CD4-positive, alpha-beta T cell (primary cell): ENCODE results near the gene CPE. TPM values are rescaled to one million over a fixed set of nuclear protein-coding genes. Genes with fewer than 3 reads are reported as not detected.

Source experiments
- ATAC-seq: fragments of 200-7000 bp; cut with Tn5 transposase; one replicate; pipeline ENCODE4 v1.10.0; 2022; ENCODE audit warnings: mild to moderate bottlenecking; ENCODE audit not compliant: poor library complexity
- CTCF ChIA-PET: fragments of 350-600 bp; sonication (Branson Sonifier 250); formaldehyde crosslinking; loops from one replicate; lab custom pipeline; 2021; ENCODE audit warnings: antibody characterized with exemption, inconsistent platforms; lab: Charles Lee
- POLR2A ChIA-PET: fragments of 350-600 bp; sonication (Branson Sonifier 250); formaldehyde crosslinking; loops from one replicate; lab custom pipeline; 2021; ENCODE audit warnings: antibody characterized with exemption, inconsistent platforms; lab: Charles Lee
- DNase-seq, 14 experiments: peaks; one replicate each; pipeline ENCODE4 v3.0.0-alpha.2; 2013 to 2020; ENCODE audit warnings: mixed read lengths in 2 of 14
- H3K27ac ChIP-seq, 2 donors: one replicate each; pipeline versions ENCODE4 v1.5.1 to v1.7.0; 2013; ENCODE audit warnings: low read length in 2 of 2, low read depth in 1 of 2, mild to moderate bottlenecking in 1 of 2
- H3K27me3 ChIP-seq, 2 experiments: 1 replicate in 1 of 2; 2 replicates in 1 of 2; pipeline versions ENCODE4 v1.6.1 to v1.7.0; 2013; ENCODE audit warnings: low read length in 2 of 2, control low read depth in 1 of 2, mild to moderate bottlenecking in 1 of 2, moderate library complexity in 1 of 2; ENCODE audit not compliant: insufficient read depth in 2 of 2, control insufficient read depth in 1 of 2
- H3K36me3 ChIP-seq: one replicate; pipeline ENCODE4 v1.6.1; 2013; ENCODE audit warnings: low read length, control low read depth; ENCODE audit not compliant: insufficient read depth
- H3K4me1 ChIP-seq: one replicate; pipeline ENCODE4 v1.6.1; 2013; ENCODE audit warnings: low read length, control low read depth; ENCODE audit not compliant: insufficient read depth
- H3K4me3 ChIP-seq: one replicate; pipeline ENCODE4 v1.5.1; 2013; ENCODE audit warnings: mild to moderate bottlenecking, low read length, moderate library complexity
- H3K9me3 ChIP-seq, 2 experiments: 1 replicate in 1 of 2; 2 replicates in 1 of 2; pipeline versions ENCODE4 v1.6.1 to v1.7.0; 2013; ENCODE audit warnings: low read length in 2 of 2, mild to moderate bottlenecking in 2 of 2, control low read depth in 1 of 2, moderate library complexity in 1 of 2; ENCODE audit not compliant: control insufficient read depth in 1 of 2, insufficient read depth in 1 of 2
- H3K27ac Mint-ChIP-seq: one replicate; pipeline ENCODE4 v1.8.0; 2020; ENCODE audit warnings: mixed read lengths
- H3K27me3 Mint-ChIP-seq: one replicate; pipeline ENCODE4 v1.8.0; 2021; ENCODE audit warnings: mixed read lengths
- H3K36me3 Mint-ChIP-seq: one replicate; pipeline ENCODE4 v1.8.0; 2021; ENCODE audit warnings: low read depth, mixed read lengths
- H3K4me1 Mint-ChIP-seq: one replicate; pipeline ENCODE4 v1.8.0; 2021; ENCODE audit warnings: low read depth, mixed read lengths
- H3K4me3 Mint-ChIP-seq: one replicate; pipeline ENCODE4 v1.8.0; 2020; ENCODE audit warnings: mild to moderate bottlenecking, mixed read lengths
- H3K9me3 Mint-ChIP-seq: one replicate; pipeline ENCODE4 v1.8.0; 2020; ENCODE audit warnings: mixed read lengths
- CTCF ChIP-seq: fragments of 200-600 bp; IDR thresholded peaks from one replicate; pipeline ENCODE4 v1.8.0; 2022; ENCODE audit warnings: antibody characterized with exemption, mild to moderate bottlenecking
- intact Hi-C, 2 experiments: fragments of 100-400 bp; cut with DNase I in 1 of 2; cut with micrococcal nuclease in 1 of 2; formaldehyde crosslinking; loops; one replicate each; pipeline versions ENCODE4 v1.15.1 to v1.9.0; 2023 to 2025; cut with DNase I, micrococcal nuclease
- total RNA-seq, 174 experiments: library from RNA in 2 of 174; stranded (reverse) in 2 of 174; gene quantifications; one replicate each; pipeline ENCODE4 v1.2.3 and lab custom pipeline; 2021 to 2026

CPE gene
- total RNA-seq, 2 experiments from 2014 or later, result not detected

DNA sequence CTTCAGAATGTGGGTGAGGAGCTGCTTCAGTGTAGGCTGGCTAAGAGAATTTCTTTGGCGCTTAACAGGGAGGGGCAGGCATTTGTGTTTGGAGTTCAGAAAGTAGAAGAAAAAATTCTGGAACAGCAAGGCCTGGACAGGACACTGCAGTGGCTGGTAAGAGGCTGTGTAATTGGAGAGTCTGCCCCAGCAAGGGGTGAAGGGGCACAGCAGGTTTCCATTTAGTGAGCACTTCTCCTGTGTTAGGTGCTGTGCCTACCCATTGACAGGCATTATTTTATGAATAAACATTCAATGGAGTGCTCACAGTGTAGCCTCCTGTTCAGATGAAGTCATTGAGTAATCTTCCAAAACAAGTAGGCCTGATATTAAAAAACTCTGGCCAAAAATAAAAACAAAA, 10.7 kb upstream of the CPE start:
- Mint-ChIP-seq H3K4me3 (no peak overlapping the region), H3K36me3 (no peaks in the 10 kb centered on the region), H3K27me3 (peaks cover 6% of the 10 kb centered on the region), H3K9me3 (no peaks in the 10 kb centered on the region), H3K27ac (no peak overlapping the region), H3K4me1 (no peaks in the 10 kb centered on the region)
- no peaks in the 10 kb centered on the region for H3K36me3 ChIP-seq
- H3K4me3 ChIP-seq, result no peak overlapping the region
- no peaks in the 10 kb centered on the region for H3K4me1 ChIP-seq
- ChIA-PET POLR2A (no interaction called here), CTCF (no interaction called here)
- DNase-seq (no peak), ATAC-seq (no peak)
- H3K27me3 ChIP-seq, result peaks cover 0 to 6% of the 10 kb centered on the region in 2 experiments
- no peaks in the 10 kb centered on the region for H3K9me3 ChIP-seq
- TF ChIP-seq CTCF, result no peak
- H3K27ac ChIP-seq, result no peak overlapping the region
- intact Hi-C loops, result no loop called here

DNA sequence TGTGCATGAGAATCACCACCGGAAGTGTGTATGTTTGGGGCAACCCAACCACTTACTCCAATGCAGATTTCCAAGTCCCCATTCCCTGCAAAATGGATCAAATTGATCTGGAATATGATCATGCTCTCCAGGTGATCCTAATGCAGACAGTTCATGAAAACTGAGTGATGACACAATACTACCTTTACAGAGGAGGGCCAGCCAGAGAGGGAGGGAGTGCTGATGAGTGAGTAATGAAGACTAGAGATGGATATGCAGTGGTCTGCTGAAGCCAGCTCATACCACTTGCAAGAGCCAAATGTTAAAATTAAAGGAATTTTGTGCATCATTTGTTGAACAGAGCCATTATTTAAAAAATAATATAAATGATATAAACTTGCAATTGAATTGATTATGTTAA, 10.2 kb upstream of the CPE start:
- DNase-seq, result no peak
- no peak for TF ChIP-seq CTCF
- Histone ChIP-seq H3K27ac (no peak overlapping the region), H3K36me3 (no peaks in the 10 kb centered on the region), H3K4me3 (no peak overlapping the region), H3K27me3 (peaks cover 0 to 1% of the 10 kb centered on the region in 2 experiments), H3K4me1 (no peaks in the 10 kb centered on the region), H3K9me3 (no peaks in the 10 kb centered on the region)
- H3K9me3 Mint-ChIP-seq, result no peaks in the 10 kb centered on the region
- peaks cover 8% of the 10 kb centered on the region for H3K27me3 Mint-ChIP-seq
- intact Hi-C loops, result no loop called here
- ATAC-seq, result no peak
- H3K4me3 Mint-ChIP-seq, result no peak overlapping the region
- ChIA-PET POLR2A (no interaction called here), CTCF (no interaction called here)
- H3K27ac Mint-ChIP-seq, result no peak overlapping the region
- H3K4me1 Mint-ChIP-seq, result no peaks in the 10 kb centered on the region
- no peaks in the 10 kb centered on the region for H3K36me3 Mint-ChIP-seq

DNA sequence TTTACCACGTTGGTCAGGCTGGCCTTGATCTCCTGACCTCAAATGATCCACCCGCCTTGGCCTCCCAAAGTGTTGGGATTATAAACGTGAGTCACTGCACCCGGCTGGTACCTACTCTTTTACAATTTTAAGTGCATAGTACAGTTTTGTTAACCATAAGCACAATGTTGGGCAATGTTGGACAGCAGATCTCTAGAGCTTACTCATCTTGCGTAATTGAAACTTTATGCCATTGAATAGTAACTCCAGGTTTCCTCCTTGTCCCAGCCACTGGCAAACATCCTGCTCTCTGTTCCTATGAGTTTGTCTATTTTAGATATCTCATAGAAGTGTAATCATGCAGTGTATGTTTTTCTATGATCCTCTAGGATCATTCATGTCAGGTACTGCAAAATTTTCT, 9.3 kb upstream of the CPE start:
- Mint-ChIP-seq H3K36me3 (no peaks in the 10 kb centered on the region), H3K4me3 (no peak overlapping the region), H3K27ac (no peak overlapping the region), H3K9me3 (peaks cover 5% of the 10 kb centered on the region), H3K4me1 (no peaks in the 10 kb centered on the region), H3K27me3 (peaks cover 12% of the 10 kb centered on the region)
- TF ChIP-seq CTCF, result no peak
- DNase-seq, result no peak
- H3K36me3 ChIP-seq, result no peaks in the 10 kb centered on the region
- H3K27me3 ChIP-seq, result peaks cover 0 to 5% of the 10 kb centered on the region in 2 experiments
- ATAC-seq, result no peak
- no peaks in the 10 kb centered on the region for H3K4me1 ChIP-seq
- no peak overlapping the region for H3K27ac ChIP-seq
- intact Hi-C loops, result no loop called here
- ChIA-PET CTCF (no interaction called here), POLR2A (no interaction called here)
- no peaks in the 10 kb centered on the region for H3K9me3 ChIP-seq
- H3K4me3 ChIP-seq, result no peak overlapping the region
